ENCODE results near the gene PDPN. TPM values are rescaled to one million over a fixed set of nuclear protein-coding genes. Genes with fewer than 3 reads are reported as not detected.

PDPN gene
- total and polyA plus RNA-seq, 2 of the 4 experiments (the other 2 are of a cell fraction) = 0.31 TPM; not detected in 1

GRCh38 chr1:13628218-13628617 lies 44.6 kb downstream of the PDPN start:
- no peaks in the 10 kb centered on the region for H4K20me1 ChIP-seq (ENCODE audit: insufficient read depth, low read length)
- no peak overlapping the region for H3K4me3 ChIP-seq (ENCODE audit: insufficient read depth, low read depth, low read length)
- intact Hi-C loops (cut with micrococcal nuclease) = no loop called here
- no peak overlapping the region for H2AK5ac ChIP-seq (ENCODE audit: low read depth, low read length)
- H2AFZ ChIP-seq (replicated peaks; ENCODE audit: low read length, poor library complexity) = no peak overlapping the region
- in situ Hi-C loops (cut with MboI; ENCODE audit: low sequenced_read_pairs) = no loop called here
- no peak overlapping the region for H2BK120ac ChIP-seq (ENCODE audit: low read depth, low read length)
- no peaks in the 10 kb centered on the region for H3K9me1 ChIP-seq (ENCODE audit: insufficient read depth, low read length)
- no peak overlapping the region for H3K4ac ChIP-seq (ENCODE audit: low read depth, low read length)
- WGBS, 2 experiments (ENCODE audit: extremely low coverage in 2 of 2, insufficient read length in 1 of 2) = 0% methylated on average over 1 of the region's 3 CpGs; no CpG with 5 or more reads in 1 of the 2 experiments
- no peaks in the 10 kb centered on the region for H3K36me3 ChIP-seq (ENCODE audit: control insufficient read depth, insufficient read depth, low read length)
- H4K5ac ChIP-seq (ENCODE audit: low read depth, low read length) = no peak overlapping the region
- H3K27me3 ChIP-seq (ENCODE audit: control insufficient read depth, insufficient read depth, low read length) = no peaks in the 10 kb centered on the region
- no peak overlapping the region for H3K18ac ChIP-seq (ENCODE audit: low read depth, low read length)
- H3K9me3 ChIP-seq (ENCODE audit: control insufficient read depth, insufficient read depth, low read length) = peaks cover 19% of the 10 kb centered on the region
- H3K79me1 ChIP-seq (ENCODE audit: low read depth in 1 of 2, low read length in 2 of 2) = no peaks in the 10 kb centered on the region
- no peak overlapping the region for H3K9ac ChIP-seq (ENCODE audit: low read depth, low read length)
- H2BK15ac ChIP-seq (ENCODE audit: low read depth, low read length) = no peak overlapping the region
- no peak overlapping the region for H2BK20ac ChIP-seq (ENCODE audit: low read depth, low read length)
- H3K56ac ChIP-seq (ENCODE audit: extremely low read depth, insufficient read depth, low read length) = no peak overlapping the region
- DNase-seq = no peak
- dilution Hi-C loops (cut with HindIII; ENCODE audit: low sequenced_read_pairs, unreplicated experiment) = no loop called here
- H3K4me2 ChIP-seq (ENCODE audit: low read depth, low read length) = no peak overlapping the region
- no peak overlapping the region for H2BK5ac ChIP-seq (ENCODE audit: low read depth, low read length, poor library complexity, severe bottlenecking)
- ATAC-seq (ENCODE audit: low read depth) = no peak
- H3K23ac ChIP-seq (ENCODE audit: low read depth, low read length) = no peak overlapping the region
- H2AK9ac ChIP-seq (replicated peaks; ENCODE audit: low read depth, low read length, poor library complexity) = no peak overlapping the region
- no peak overlapping the region for H4K91ac ChIP-seq (ENCODE audit: insufficient read depth, low read depth, low read length)
- ChIA-PET POLR2A (ENCODE audit: unreplicated experiment) (no interaction called here), CTCF (no interaction called here)
- H3K27ac ChIP-seq (ENCODE audit: insufficient read depth, low read length) = no peak overlapping the region
- no peak overlapping the region for H3K14ac ChIP-seq (replicated peaks; ENCODE audit: low read depth, low read length)
- H3K4me1 ChIP-seq (ENCODE audit: control insufficient read depth, insufficient read depth, low read length) = no peaks in the 10 kb centered on the region
- no peak overlapping the region for H4K8ac ChIP-seq (ENCODE audit: low read depth in 2 of 2, low read length in 2 of 2)
- no peak for TF ChIP-seq RFX5 (IDR thresholded peaks at IDR 0.05; ENCODE audit: low read depth, low read length)
- no peak for TF ChIP-seq MAFK (IDR thresholded peaks at IDR 0.05; ENCODE audit: low read depth, low read length)
- no peak for TF ChIP-seq RCOR1 (IDR thresholded peaks at IDR 0.05; ENCODE audit: insufficient replicate concordance, low read length)
- TF ChIP-seq CHD1 (IDR thresholded peaks at IDR 0.05; ENCODE audit: low read depth, low read length) = no peak
- no peak for TF ChIP-seq SMC3 (IDR thresholded peaks at IDR 0.05; ENCODE audit: low read depth, low read length)
- TF ChIP-seq POLR2A (IDR thresholded peaks at IDR 0.05; ENCODE audit: low read depth, low read length) = no peak
- no peak for TF ChIP-seq MXI1 (IDR thresholded peaks at IDR 0.05; ENCODE audit: borderline replicate concordance, low read depth, low read length)
- no peak for TF ChIP-seq CTCF (conservative IDR thresholded peaks at IDR 0.05; ENCODE audit: low read depth, low read length)
- no peak for TF ChIP-seq RAD21 (IDR thresholded peaks at IDR 0.05; ENCODE audit: low read length)
- TF ChIP-seq, protein P1, sequence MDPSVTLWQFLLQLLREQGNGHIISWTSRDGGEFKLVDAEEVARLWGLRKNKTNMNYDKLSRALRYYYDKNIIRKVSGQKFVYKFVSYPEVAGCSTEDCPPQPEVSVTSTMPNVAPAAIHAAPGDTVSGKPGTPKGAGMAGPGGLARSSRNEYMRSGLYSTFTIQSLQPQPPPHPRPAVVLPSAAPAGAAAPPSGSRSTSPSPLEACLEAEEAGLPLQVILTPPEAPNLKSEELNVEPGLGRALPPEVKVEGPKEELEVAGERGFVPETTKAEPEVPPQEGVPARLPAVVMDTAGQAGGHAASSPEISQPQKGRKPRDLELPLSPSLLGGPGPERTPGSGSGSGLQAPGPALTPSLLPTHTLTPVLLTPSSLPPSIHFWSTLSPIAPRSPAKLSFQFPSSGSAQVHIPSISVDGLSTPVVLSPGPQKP (IDR thresholded peaks at IDR 0.05; ENCODE audit: borderline replicate concordance, low read depth, low read length) = no peak
- TF ChIP-seq FOS (IDR thresholded peaks at IDR 0.05; ENCODE audit: low read depth, low read length) = no peak
- TF ChIP-seq, protein P2, sequence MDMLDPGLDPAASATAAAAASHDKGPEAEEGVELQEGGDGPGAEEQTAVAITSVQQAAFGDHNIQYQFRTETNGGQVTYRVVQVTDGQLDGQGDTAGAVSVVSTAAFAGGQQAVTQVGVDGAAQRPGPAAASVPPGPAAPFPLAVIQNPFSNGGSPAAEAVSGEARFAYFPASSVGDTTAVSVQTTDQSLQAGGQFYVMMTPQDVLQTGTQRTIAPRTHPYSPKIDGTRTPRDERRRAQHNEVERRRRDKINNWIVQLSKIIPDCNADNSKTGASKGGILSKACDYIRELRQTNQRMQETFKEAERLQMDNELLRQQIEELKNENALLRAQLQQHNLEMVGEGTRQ (IDR thresholded peaks at IDR 0.05; ENCODE audit: low read depth, low read length) = no peak
- TF ChIP-seq MAZ (IDR thresholded peaks at IDR 0.05; ENCODE audit: borderline replicate concordance, low read depth, low read length) = no peak
- no peak for TF ChIP-seq CEBPB (IDR thresholded peaks at IDR 0.05; ENCODE audit: low read depth, low read length)
- TF ChIP-seq BHLHE40 (IDR thresholded peaks at IDR 0.05; ENCODE audit: low read depth, low read length) = no peak
- BruUV-seq (replicated peaks) = no TSS peak

Measured in IMR-90 (cell line).